GM12891 (cell line): ENCODE data around the gene PCDHGA3.
"Not testable (repeated sequence)": the region's sequence is repeated elsewhere in the genome, so short reads cannot be mapped to it uniquely, and the experiment has no call there.

Source experiments
- DNase-seq: peaks from one replicate; pipeline ENCODE4 v3.0.0; 2011; ENCODE audit warnings: low spot score; ENCODE audit not compliant: insufficient read length
- FAIRE-seq: peaks from 2 replicates; lab custom pipeline; 2011; peaks lifted over from hg19 to GRCh38; lab: Jason Lieb, UNC
- PAX5 ChIP-seq: IDR thresholded peaks from 2 replicates; pipeline ENCODE4 v1.6.1; 2011; ENCODE audit warnings: low read length, moderate library complexity, mild to moderate bottlenecking; ENCODE audit not compliant: insufficient read depth, severe bottlenecking
- POLR2A ChIP-seq: IDR thresholded peaks from 2 replicates; pipeline ENCODE4 v1.6.1; 2011; ENCODE audit warnings: low read depth, low read length, control low read depth
- POLR2AphosphoS5 ChIP-seq: IDR thresholded peaks from 2 replicates; pipeline ENCODE4 v1.6.1; 2011; ENCODE audit warnings: low read depth, low read length, control low read depth
- POU2F2 ChIP-seq: IDR thresholded peaks from 2 replicates; pipeline ENCODE4 v1.6.1; 2011; ENCODE audit warnings: low read depth, mild to moderate bottlenecking, control low read depth, low read length, moderate library complexity
- SPI1 ChIP-seq: IDR thresholded peaks from 2 replicates; pipeline ENCODE4 v1.6.1; 2011; ENCODE audit warnings: low read depth, low read length, control low read depth
- TAF1 ChIP-seq: IDR thresholded peaks from 2 replicates; pipeline ENCODE4 v1.6.1; 2011; ENCODE audit warnings: low read depth, low read length, control low read depth

PCDHGA3 gene

GRCh38 chr5:141362719-141363118, 19.1 kb downstream of the PCDHGA3 start:
- TF ChIP-seq POLR2A (no peak), POLR2AphosphoS5 (no peak), TAF1 (no peak), POU2F2 (no peak), PAX5 (no peak), SPI1 (no peak)
- DNase-seq, result no peak
- FAIRE-seq, result no peak

- FAIRE-seq, result no peak
- no peak for TF ChIP-seq SPI1
- TF ChIP-seq POLR2AphosphoS5, result no peak
- no peak for TF ChIP-seq TAF1
- no peak for TF ChIP-seq POU2F2
- no peak for TF ChIP-seq POLR2A
- TF ChIP-seq PAX5, result no peak
- no peak for DNase-seq
These were observed 20.5 kb downstream of the PCDHGA3 start, which contains the start of gene PCDHGA5 for GRCh38 chr5:141363952-141364660. Gene PCDHGA5 (plus strand): TSS chr5:141364162. CDS start chr5:141364331, 169 bp downstream.

GRCh38 chr5:141366016-141366896, 22.6 kb downstream of the PCDHGA3 start:
- no peak for FAIRE-seq
- no peak for TF ChIP-seq SPI1
- no peak for TF ChIP-seq TAF1
- TF ChIP-seq POLR2AphosphoS5, result no peak
- no peak for DNase-seq

GRCh38 chr5:141369994-141370848, 26.6 kb downstream of the PCDHGA3 start, which contains the start of gene PCDHGB3:
Gene PCDHGB3 (plus strand): TSS chr5:141370242. CDS start chr5:141370395, 153 bp downstream.
- DNase-seq (peak; percentile 43), FAIRE-seq (peak; percentile 5)
- no peak for TF ChIP-seq SPI1
- TF ChIP-seq POLR2A, result no peak
- TF ChIP-seq TAF1, result no peak
- no peak for TF ChIP-seq POLR2AphosphoS5
- no peak for TF ChIP-seq POU2F2
- no peak for TF ChIP-seq PAX5

GRCh38 chr5:141371572-141372475, 28.2 kb downstream of the PCDHGA3 start:
- TF ChIP-seq POLR2A (no peak), TAF1 (no peak), PAX5 (no peak), POU2F2 (no peak), POLR2AphosphoS5 (no peak), SPI1 (no peak)
- DNase-seq (no peak), FAIRE-seq (no peak)

GRCh38 chr5:141373673-141374317, 30.2 kb downstream of the PCDHGA3 start, which contains the start of gene PCDHGA6:
Gene PCDHGA6 (plus strand): TSS chr5:141373891. CDS start chr5:141374084, 193 bp downstream.
- no peak for DNase-seq

GRCh38 chr5:141374627-141375026, 31.0 kb downstream of the PCDHGA3 start:
- TF ChIP-seq PAX5 (no peak), POLR2AphosphoS5 (no peak), POLR2A (no peak), TAF1 (no peak), POU2F2 (no peak), SPI1 (no peak)
- no peak for DNase-seq
- FAIRE-seq, result no peak

More at GRCh38 chr5:141373673-141374317, 30.2 kb downstream of the PCDHGA3 start, which contains the start of gene PCDHGA6:
- TF ChIP-seq SPI1, result no peak
- TF ChIP-seq POLR2A, result no peak
- TF ChIP-seq POU2F2, result no peak
- no peak for TF ChIP-seq PAX5
- no peak for TF ChIP-seq TAF1
- no peak for TF ChIP-seq POLR2AphosphoS5
- FAIRE-seq, result no peak

- not testable (repeated sequence) for DNase-seq, FAIRE-seq
These were observed 32.0 kb downstream of the PCDHGA3 start for GRCh38 chr5:141375444-141376155.
